Stimulated activated naive CD4-positive, alpha-beta T cell (primary cell): ENCODE results near the gene TP53RK.

Source experiments
- DNase-seq, 6 experiments: peaks; one replicate each; lab custom pipeline; 2025; lab: John Stamatoyannopoulos, UW

The TP53RK gene

GRCh38 chr20:46660487-46660886 lies 28.8 kb downstream of the TP53RK start:
- no peak for DNase-seq

GRCh38 chr20:46657618-46658017 lies 31.6 kb downstream of the TP53RK start:
- no peak for DNase-seq

- DNase-seq, result no peak
Measured at GRCh38 chr20:46657137-46657536, 32.1 kb downstream of the TP53RK start.

GRCh38 chr20:46652699-46653098 lies 36.5 kb downstream of the TP53RK start:
- no peak for DNase-seq

- DNase-seq, result no peak
Measured at GRCh38 chr20:46651091-46651962, 37.9 kb downstream of the TP53RK start, which contains the start of gene SLC13A3. Gene SLC13A3, minus strand, starts transcription at chr20:46651459. Its CDS starts 38 bp downstream, at chr20:46651421.

GRCh38 chr20:46650575-46651090 lies 38.6 kb downstream of the TP53RK start:
- DNase-seq, result no peak

GRCh38 chr20:46649965-46650542 lies 39.2 kb downstream of the TP53RK start:
- no peak for DNase-seq

- no peak for DNase-seq
Measured at GRCh38 chr20:46649650-46649949, 39.6 kb downstream of the TP53RK start.

GRCh38 chr20:46648903-46649649 lies 40.2 kb downstream of the TP53RK start:
- no peak for DNase-seq

GRCh38 chr20:46647469-46647868 lies 41.8 kb downstream of the TP53RK start:
- DNase-seq, result no peak

GRCh38 chr20:46646659-46647380 lies 42.4 kb downstream of the TP53RK start:
- no peak for DNase-seq

- DNase-seq, result no peak
Measured at GRCh38 chr20:46646122-46646521, 43.1 kb downstream of the TP53RK start.

- DNase-seq, result no peak
Measured at GRCh38 chr20:46644733-46645132, 44.5 kb downstream of the TP53RK start.

GRCh38 chr20:46644160-46644559 lies 45.1 kb downstream of the TP53RK start:
- no peak for DNase-seq

- DNase-seq, result no peak
Measured at GRCh38 chr20:46642969-46643343, 46.3 kb downstream of the TP53RK start.

- no peak for DNase-seq
Measured at GRCh38 chr20:46642265-46642968, 46.8 kb downstream of the TP53RK start.

- no peak for DNase-seq
Measured at GRCh38 chr20:46641424-46641823, 47.8 kb downstream of the TP53RK start.

GRCh38 chr20:46640536-46641311 lies 48.5 kb downstream of the TP53RK start:
- DNase-seq, result no peak

- no peak for DNase-seq
Measured at GRCh38 chr20:46640044-46640443, 49.2 kb downstream of the TP53RK start.

- DNase-seq, result no peak
Measured at GRCh38 chr20:46639587-46639986, 49.7 kb downstream of the TP53RK start.

- no peak for DNase-seq
Measured at GRCh38 chr20:46638898-46639274, 50.4 kb downstream of the TP53RK start.
